Renal cortical epithelial cell (primary cell): Measurements from ENCODE around the gene FKTN. TPM values are rescaled to one million over a fixed set of nuclear protein-coding genes. Genes with fewer than 3 reads are reported as not detected.

Source experiments
- DNase-seq: peaks from one replicate; pipeline ENCODE4 v3.0.0-alpha.2; 2011; ENCODE audit warnings: low read depth
- total RNA-seq: library from RNA; depleted of rRNA; stranded (reverse); fragments of >200 nt; gene quantifications from 2 replicates; pipeline ENCODE4 v1.2.3, GENCODE V29; 2014

The FKTN gene
- total RNA-seq, 1 donor from 2014 or later, result 38.2 TPM

DNA sequence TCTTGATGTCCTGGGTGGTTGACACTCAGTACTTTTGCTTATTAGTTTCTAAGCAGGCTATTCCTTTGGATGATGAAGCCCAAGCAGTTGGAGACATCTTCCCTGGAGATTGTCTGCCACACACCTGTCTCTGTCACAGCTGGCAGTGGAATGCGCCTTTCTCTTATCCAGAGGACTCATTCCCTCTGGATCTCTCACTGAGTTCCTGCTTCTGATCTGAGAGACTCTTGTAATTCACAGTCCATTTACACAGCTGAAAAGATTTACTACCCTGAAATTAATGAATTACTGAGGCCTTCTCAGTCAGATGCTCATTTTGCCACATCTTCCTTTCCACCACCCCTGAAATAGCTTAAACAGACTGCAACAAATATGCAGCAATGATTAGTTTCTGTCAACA, 120.2 kb downstream of the FKTN start:
- DNase-seq, result peak; percentile 38

GRCh38 chr9:105678781-105679180, 120.8 kb downstream of the FKTN start:
- DNase-seq, result peak; percentile 78

GRCh38 chr9:105679257-105680022, 121.5 kb downstream of the FKTN start:
- DNase-seq, result peak; percentile 62

- DNase-seq, result no peak
Observed at GRCh38 chr9:105681313-105681712, 123.4 kb downstream of the FKTN start.

DNA sequence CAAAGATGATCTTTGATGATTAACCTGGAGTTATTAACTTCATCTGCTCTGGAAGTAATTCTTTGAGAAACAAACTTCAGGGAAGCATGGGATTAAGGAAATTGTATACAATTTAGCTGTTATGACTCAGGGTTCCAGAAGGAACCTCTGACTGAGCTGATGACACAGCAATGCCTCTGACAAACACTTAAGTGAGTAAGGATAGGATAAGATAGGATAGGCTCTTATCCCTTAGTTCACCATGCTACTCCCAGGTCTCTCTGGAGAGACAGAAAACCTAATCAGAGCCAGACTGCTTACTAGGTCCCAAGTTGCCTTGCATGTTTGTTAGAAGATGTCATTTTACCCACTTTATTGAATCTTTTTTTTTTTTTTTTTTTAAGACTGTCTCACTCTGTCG, 123.8 kb downstream of the FKTN start:
- DNase-seq, result peak; percentile 50

DNA sequence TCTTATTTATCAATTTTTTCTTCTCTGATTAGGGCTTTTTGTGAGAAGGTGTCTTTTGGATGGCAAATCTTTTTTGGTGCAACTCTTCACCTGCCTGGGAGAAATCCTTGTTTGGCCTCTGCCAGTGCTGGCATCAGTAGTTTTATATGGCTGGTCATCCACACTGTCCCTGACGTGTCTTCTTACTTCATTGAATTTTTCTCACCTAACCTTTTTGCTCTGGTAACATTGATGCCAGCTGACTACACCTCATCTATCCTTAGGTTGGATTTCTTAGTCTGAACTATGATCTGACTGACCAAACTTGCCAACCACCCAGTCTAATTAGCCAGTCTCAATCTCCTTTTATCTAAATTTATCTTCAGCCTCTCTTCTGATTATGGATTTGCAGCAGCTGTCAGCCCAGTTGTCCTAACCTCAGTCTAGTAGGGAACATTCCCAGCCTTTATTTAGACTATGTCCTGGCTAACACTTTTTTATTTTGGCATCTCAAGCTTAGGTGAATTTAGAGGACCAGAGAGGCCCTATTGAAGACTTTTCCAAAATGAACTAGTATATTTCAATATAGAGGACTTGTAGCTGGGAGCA, 125.9 kb downstream of the FKTN start:
- no peak for DNase-seq

GRCh38 chr9:105686936-105687335, 129.0 kb downstream of the FKTN start:
- no peak for DNase-seq

Other genes starting within 250 kb of the FKTN start
- gene FSD1L, start 110.1 kb upstream of the FKTN start, total RNA-seq, result 9.4 and 12.1 TPM in 2 replicates
- gene TAL2, start 104.3 kb downstream of the FKTN start, total RNA-seq, result 0.30 TPM in 1 of 2 replicates, not detected in the other
- gene TMEM38B, start 136.4 kb downstream of the FKTN start, total RNA-seq, result 12.6 and 18.2 TPM in 2 replicates